ENCODE measurements around the gene GPR153.

GRCh38 chr1:6260961-6261614, at the start of gene GPR153:
- TF ChIP-seq ZNF776 (CRISPR knock-in tag; IDR thresholded peaks at IDR 0.05) (no peak), IRF1 (CRISPR knock-in tag; IDR thresholded peaks at IDR 0.05; ENCODE audit: low read depth) (no peak), TAF1 (CRISPR knock-in tag; IDR thresholded peaks at IDR 0.05) (no peak), MBD4 (IDR thresholded peaks at IDR 0.05; ENCODE audit: borderline replicate concordance, low read length) (no peak), ASH2L (IDR thresholded peaks at IDR 0.05; ENCODE audit: insufficient read length, low read depth, low read length) (no peak), CTCF (CRISPR knock-in tag; IDR thresholded peaks at IDR 0.05) (no peak), TCF12 (IDR thresholded peaks at IDR 0.05) (no peak), TCF12 (CRISPR knock-in tag; IDR thresholded peaks at IDR 0.05) (no peak)

Measured in HepG2 (cell line).